HG03432 (cell line): ENCODE measurements around the gene SSBP3.
"Not testable (repeated sequence)": the region's sequence is repeated elsewhere in the genome, so short reads cannot be mapped to it uniquely, and the experiment has no call there.

Experiments
- ATAC-seq: cut with Tn5 transposase; IDR thresholded peaks from one replicate; pipeline ENCODE4 v1.9.1; 2021; ENCODE audit warnings: mild to moderate bottlenecking, moderate library complexity; ENCODE audit not compliant: unreplicated experiment

The SSBP3 gene

GRCh38 chr1:54355931-54356679, 50.1 kb downstream of the SSBP3 start:
- ATAC-seq, result peak; percentile 15

GRCh38 chr1:54354899-54355298, 51.3 kb downstream of the SSBP3 start:
- no peak for ATAC-seq

GRCh38 chr1:54353959-54354358, 52.2 kb downstream of the SSBP3 start:
- no peak for ATAC-seq

GRCh38 chr1:54352755-54353154, 53.4 kb downstream of the SSBP3 start:
- ATAC-seq, result no peak

- no peak for ATAC-seq
Observed at GRCh38 chr1:54350360-54350759, 55.8 kb downstream of the SSBP3 start.

- no peak for ATAC-seq
Observed at GRCh38 chr1:54348700-54349021, 57.5 kb downstream of the SSBP3 start.

- ATAC-seq, result no peak
Observed at GRCh38 chr1:54347955-54348699, 58.1 kb downstream of the SSBP3 start.

- ATAC-seq, result no peak
Observed at GRCh38 chr1:54347261-54347954, 58.8 kb downstream of the SSBP3 start.

- not testable (repeated sequence) for ATAC-seq
Observed at GRCh38 chr1:54345548-54345947, 60.6 kb downstream of the SSBP3 start.

GRCh38 chr1:54345116-54345515, 61.1 kb downstream of the SSBP3 start:
- ATAC-seq, result no peak

GRCh38 chr1:54342742-54343687, 63.2 kb downstream of the SSBP3 start:
- no peak for ATAC-seq

GRCh38 chr1:54342288-54342687, 63.9 kb downstream of the SSBP3 start:
- ATAC-seq, result no peak

- no peak for ATAC-seq
Observed at GRCh38 chr1:54341763-54342162, 64.4 kb downstream of the SSBP3 start.

- no peak for ATAC-seq
Observed at GRCh38 chr1:54340878-54341277, 65.3 kb downstream of the SSBP3 start.

- ATAC-seq, result no peak
Observed at GRCh38 chr1:54340434-54340833, 65.8 kb downstream of the SSBP3 start.

- ATAC-seq, result no peak
Observed at GRCh38 chr1:54339126-54339525, 67.1 kb downstream of the SSBP3 start.

- no peak for ATAC-seq
Observed at GRCh38 chr1:54338464-54338863, 67.7 kb downstream of the SSBP3 start.

GRCh38 chr1:54337928-54338327, 68.3 kb downstream of the SSBP3 start:
- no peak for ATAC-seq

- no peak for ATAC-seq
Observed at GRCh38 chr1:54337034-54337433, 69.2 kb downstream of the SSBP3 start.

- ATAC-seq, result no peak
Observed at GRCh38 chr1:54336116-54336515, 70.1 kb downstream of the SSBP3 start.

GRCh38 chr1:54335755-54336108, 70.5 kb downstream of the SSBP3 start:
- no peak for ATAC-seq
